ENCODE measurements around the gene DNAH17.

GRCh38 chr17:78493853-78494695, 83.1 kb downstream of the DNAH17 start:
- TF ChIP-seq, protein P1, sequence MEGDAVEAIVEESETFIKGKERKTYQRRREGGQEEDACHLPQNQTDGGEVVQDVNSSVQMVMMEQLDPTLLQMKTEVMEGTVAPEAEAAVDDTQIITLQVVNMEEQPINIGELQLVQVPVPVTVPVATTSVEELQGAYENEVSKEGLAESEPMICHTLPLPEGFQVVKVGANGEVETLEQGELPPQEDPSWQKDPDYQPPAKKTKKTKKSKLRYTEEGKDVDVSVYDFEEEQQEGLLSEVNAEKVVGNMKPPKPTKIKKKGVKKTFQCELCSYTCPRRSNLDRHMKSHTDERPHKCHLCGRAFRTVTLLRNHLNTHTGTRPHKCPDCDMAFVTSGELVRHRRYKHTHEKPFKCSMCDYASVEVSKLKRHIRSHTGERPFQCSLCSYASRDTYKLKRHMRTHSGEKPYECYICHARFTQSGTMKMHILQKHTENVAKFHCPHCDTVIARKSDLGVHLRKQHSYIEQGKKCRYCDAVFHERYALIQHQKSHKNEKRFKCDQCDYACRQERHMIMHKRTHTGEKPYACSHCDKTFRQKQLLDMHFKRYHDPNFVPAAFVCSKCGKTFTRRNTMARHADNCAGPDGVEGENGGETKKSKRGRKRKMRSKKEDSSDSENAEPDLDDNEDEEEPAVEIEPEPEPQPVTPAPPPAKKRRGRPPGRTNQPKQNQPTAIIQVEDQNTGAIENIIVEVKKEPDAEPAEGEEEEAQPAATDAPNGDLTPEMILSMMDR (IDR thresholded peaks at IDR 0.05), result no peak
- TF ChIP-seq POLR2A (IDR thresholded peaks at IDR 0.05), result no peak
